Testis (tissue), 3 donors: Measurements from ENCODE around the gene IFT27. TPM values are rescaled to one million over a fixed set of nuclear protein-coding genes. Genes with fewer than 3 reads are reported as not detected.

Source experiments
- DNase-seq: peaks from one replicate; pipeline ENCODE4 v3.0.0-alpha.2; 2019
- H3K27ac ChIP-seq, 2 donors: fragments of 200-600 bp; sonication (generic); one replicate each; pipeline ENCODE4 v1.5.1; 2019
- H3K27me3 ChIP-seq: fragments of 200-600 bp; sonication (generic); one replicate; pipeline ENCODE4 v1.5.1; 2019
- H3K36me3 ChIP-seq: fragments of 200-600 bp; sonication (generic); one replicate; pipeline ENCODE4 v1.5.1; 2017; ENCODE audit warnings: low read depth; ENCODE audit errors: missing control alignments
- H3K4me1 ChIP-seq: fragments of 200-600 bp; sonication (generic); one replicate; pipeline ENCODE4 v1.5.1; 2019
- H3K4me3 ChIP-seq, 2 donors: fragments of 200-600 bp; sonication (generic); one replicate each; pipeline ENCODE4 v1.5.1; 2017 to 2019
- H3K9me3 ChIP-seq: fragments of 200-600 bp; sonication (generic); one replicate; pipeline ENCODE4 v1.5.1; 2017
- CTCF ChIP-seq, 3 experiments: fragments of 450-650 bp in 2 of 3; fragments of 200-600 bp in 1 of 3; sonication (generic) in 1 of 3; IDR thresholded peaks; one replicate each; pipeline ENCODE4 v1.5.1; 2016 to 2019; ENCODE audit warnings: antibody characterized with exemption in 3 of 3, mild to moderate bottlenecking in 2 of 3, moderate library complexity in 1 of 3
- POLR2A ChIP-seq: fragments of 450-650 bp; IDR thresholded peaks from one replicate; pipeline ENCODE4 v1.6.1; 2017; ENCODE audit warnings: antibody characterized with exemption, mild to moderate bottlenecking, moderate library complexity
- WGBS, 2 donors: methylation state at CpG; one replicate each; pipeline ENCODE4 v1.1.5; 2018; 5-methylcytosine and 5-hydroxymethylcytosine counted together
- intact Hi-C: fragments of 100-400 bp; cut with DNase I; formaldehyde crosslinking; loops from one replicate; pipeline ENCODE4 v1.15.1; 2023; ENCODE audit warnings: low total_unique reads
- polyA plus RNA-seq: library from polyadenylated mRNA; stranded (reverse); fragments of 350-450 nt; fragmentation: Illumina TruSeq; extraction: RNeasy Lipid Tissue Mini Kit (QIAGEN cat#74804); gene quantifications from one replicate; pipeline ENCODE4 v1.2.3, GENCODE V29; 2014; ENCODE audit warnings: low read depth, low replicate concordance; ENCODE audit not compliant: insufficient read depth
- total RNA-seq, 2 donors: library from RNA; depleted of rRNA; stranded (reverse); fragments of >200 nt; gene quantifications; one replicate each; pipeline ENCODE4 v1.2.3, GENCODE V29; 2016

IFT27 gene
- total and polyA plus RNA-seq, 3 donors from 2014 or later: 28.2 to 56.3 (median 32.4) TPM

GRCh38 chr22:36765943-36766450, 9.9 kb downstream of the IFT27 start:
- Histone ChIP-seq H3K27me3 (no peaks in the 10 kb centered on the region), H3K36me3 (no peaks in the 10 kb centered on the region), H3K27ac (no peak overlapping the region), H3K4me3 (no peak overlapping the region), H3K9me3 (no peaks in the 10 kb centered on the region), H3K4me1 (no peaks in the 10 kb centered on the region)
- TF ChIP-seq POLR2A (no peak), CTCF (IDR thresholded peaks at IDR 0.05) (no peak)
- WGBS, 2 donors: 82 to 85% methylated on average over 11 of the region's 11 CpGs
- intact Hi-C loops: no loop called here
- no peak for DNase-seq

GRCh38 chr22:36765131-36765942, 10.6 kb downstream of the IFT27 start:
- no peaks in the 10 kb centered on the region for H3K36me3 ChIP-seq
- no peak for TF ChIP-seq CTCF (IDR thresholded peaks at IDR 0.05)
- no peak for TF ChIP-seq POLR2A
- no peaks in the 10 kb centered on the region for H3K9me3 ChIP-seq
- no peak overlapping the region for H3K27ac ChIP-seq
- H3K4me1 ChIP-seq: no peaks in the 10 kb centered on the region
- no peak for DNase-seq
- H3K27me3 ChIP-seq: no peaks in the 10 kb centered on the region
- intact Hi-C loops: no loop called here
- H3K4me3 ChIP-seq: no peak overlapping the region
- 90 to 93% methylated on average over 17 of the region's 17 CpGs for WGBS, 2 donors

GRCh38 chr22:36764641-36765040, 11.3 kb downstream of the IFT27 start:
- WGBS, 2 donors: 94 to 100% methylated on average over 3 to 6 of the region's 6 CpGs

GRCh38 chr22:36764060-36764459, 11.9 kb downstream of the IFT27 start:
- no peaks in the 10 kb centered on the region for H3K9me3 ChIP-seq
- no peak overlapping the region for H3K27ac ChIP-seq
- WGBS, 2 donors: 81 to 90% methylated on average over 9 of the region's 9 CpGs
- intact Hi-C loops: no loop called here
- no peak overlapping the region for H3K4me3 ChIP-seq
- H3K36me3 ChIP-seq: no peaks in the 10 kb centered on the region
- no peak for DNase-seq
- TF ChIP-seq POLR2A (no peak), CTCF (IDR thresholded peaks at IDR 0.05) (no peak)
- H3K27me3 ChIP-seq: no peaks in the 10 kb centered on the region
- no peaks in the 10 kb centered on the region for H3K4me1 ChIP-seq

More at GRCh38 chr22:36764641-36765040, 11.3 kb downstream of the IFT27 start:
- TF ChIP-seq CTCF (IDR thresholded peaks at IDR 0.05): no peak
- TF ChIP-seq POLR2A: no peak
- H3K36me3 ChIP-seq: no peaks in the 10 kb centered on the region
- intact Hi-C loops: no loop called here
- H3K4me3 ChIP-seq: no peak overlapping the region
- no peaks in the 10 kb centered on the region for H3K9me3 ChIP-seq
- no peaks in the 10 kb centered on the region for H3K4me1 ChIP-seq
- H3K27me3 ChIP-seq: no peaks in the 10 kb centered on the region
- DNase-seq: no peak
- no peak overlapping the region for H3K27ac ChIP-seq

- DNase-seq: no peak
- no peaks in the 10 kb centered on the region for H3K4me1 ChIP-seq
- no peak overlapping the region for H3K27ac ChIP-seq
- TF ChIP-seq CTCF (IDR thresholded peaks at IDR 0.05) (no peak), POLR2A (no peak)
- H3K4me3 ChIP-seq: no peak overlapping the region
- no peaks in the 10 kb centered on the region for H3K9me3 ChIP-seq
- H3K27me3 ChIP-seq: no peaks in the 10 kb centered on the region
- H3K36me3 ChIP-seq: no peaks in the 10 kb centered on the region
- WGBS, 2 donors: 92 to 94% methylated on average over 8 of the region's 8 CpGs
- intact Hi-C loops: no loop called here
Observed at GRCh38 chr22:36763576-36763975, 12.3 kb downstream of the IFT27 start.
